H1 (cell line): ENCODE measurements around the gene SH2D5.

Source experiments
- CREB1 ChIP-seq: IDR thresholded peaks from 2 replicates; pipeline ENCODE4 v1.6.1; 2012; ENCODE audit warnings: inconsistent platforms
- CTCF ChIP-seq, 3 experiments: IDR thresholded peaks; 1 replicate in 2 of 3; 2 replicates in 1 of 3; pipeline versions ENCODE4 v1.5.1 to v1.6.1; 2011; ENCODE audit warnings: low read length in 3 of 3, mild to moderate bottlenecking in 3 of 3, inconsistent platforms in 2 of 3, low read depth in 1 of 3, moderate library complexity in 1 of 3; ENCODE audit not compliant: insufficient read depth in 1 of 3; ENCODE audit errors: control extremely low read depth in 1 of 3
- MAX ChIP-seq: IDR thresholded peaks from 2 replicates; pipeline ENCODE4 v1.6.1; 2012; ENCODE audit warnings: inconsistent platforms
- POLR2A ChIP-seq, 2 experiments: IDR thresholded peaks; 1 replicate in 1 of 2; 2 replicates in 1 of 2; pipeline ENCODE4 v1.6.1; 2011; ENCODE audit warnings: low read depth in 2 of 2, low read length in 2 of 2, mild to moderate bottlenecking in 2 of 2; ENCODE audit errors: control extremely low read depth in 1 of 2
- RFX5 ChIP-seq: IDR thresholded peaks from 2 replicates; pipeline ENCODE4 v1.6.1; 2011; ENCODE audit warnings: low read depth, low read length, improper control_type of control experiment, borderline replicate concordance
- SP1 ChIP-seq: IDR thresholded peaks from 2 replicates; pipeline ENCODE4 v1.6.1; 2011; ENCODE audit warnings: low read depth, low read length
- SP2 ChIP-seq: IDR thresholded peaks from 2 replicates; pipeline ENCODE4 v1.6.1; 2012; ENCODE audit warnings: mild to moderate bottlenecking, low read length, inconsistent platforms

GRCh38 chr1:20726932-20727745 lies 5.4 kb downstream of the SH2D5 start:
- no peak for TF ChIP-seq CTCF (IDR thresholded peaks at IDR 0.05; ENCODE audit: control extremely low read depth in 1 of 3, insufficient read depth in 1 of 3, low read depth in 1 of 3, low read length in 3 of 3)
- no peak for TF ChIP-seq SP1
- no peak for TF ChIP-seq RFX5
- no peak for TF ChIP-seq MAX
- TF ChIP-seq SP2 = no peak
- TF ChIP-seq CREB1 = no peak
- TF ChIP-seq POLR2A (IDR thresholded peaks at IDR 0.05; ENCODE audit: control extremely low read depth in 1 of 2, low read depth in 2 of 2, low read length in 2 of 2) = no peak
